IMR-90 (cell line): ENCODE measurements around the gene CPLX4. TPM values are rescaled to one million over a fixed set of nuclear protein-coding genes. Genes with fewer than 3 reads are reported as not detected.

Source experiments
- ATAC-seq: fragments of 200-7000 bp; cut with Tn5 transposase; 2 replicates; pipeline ENCODE4 v1.9.1; 2020; ENCODE audit warnings: low read depth, mild to moderate bottlenecking, moderate library complexity
- BruUV-seq: library from RNA; stranded (reverse); fragments of 400-500 nt; replicated peaks from 2 replicates; lab custom pipeline; 2021; lab: Mats Ljungman, UMichigan
- CTCF ChIA-PET: fragments of 300-600 bp; formaldehyde crosslinking; extraction: SDS; loops from one replicate; lab custom pipeline; 2021; ENCODE audit warnings: antibody characterized with exemption; lab: Yijun Ruan, JAX
- POLR2A ChIA-PET: fragments of 300-600 bp; sonication (Branson Sonifier 250); formaldehyde crosslinking; loops from one replicate; lab custom pipeline; 2022; ENCODE audit warnings: antibody characterized with exemption; ENCODE audit not compliant: unreplicated experiment; lab: Charles Lee
- DNase-seq: peaks from one replicate; pipeline ENCODE4 v3.0.0; 2013
- H2AFZ ChIP-seq: replicated peaks from 2 replicates; pipeline ENCODE3; 2013; ENCODE audit warnings: low read length, mild to moderate bottlenecking; ENCODE audit not compliant: poor library complexity
- H2AK5ac ChIP-seq: 2 replicates; pipeline ENCODE4 v1.6.1; 2013; ENCODE audit warnings: low read depth, low read length, inconsistent platforms
- H2AK9ac ChIP-seq: replicated peaks from 2 replicates; pipeline ENCODE3; 2013; ENCODE audit warnings: mild to moderate bottlenecking, low read depth, low read length, moderate library complexity; ENCODE audit not compliant: poor library complexity
- H2BK120ac ChIP-seq: 2 replicates; pipeline ENCODE4 v1.6.1; 2013; ENCODE audit warnings: low read depth, low read length, inconsistent platforms
- H2BK15ac ChIP-seq: 3 replicates; pipeline ENCODE4 v1.6.1; 2013; ENCODE audit warnings: low read depth, low read length, inconsistent platforms
- H2BK20ac ChIP-seq: 2 replicates; pipeline ENCODE4 v1.6.1; 2013; ENCODE audit warnings: low read depth, mild to moderate bottlenecking, inconsistent platforms, low read length, moderate library complexity
- H2BK5ac ChIP-seq: 2 replicates; pipeline ENCODE4 v1.6.1; 2013; ENCODE audit warnings: mild to moderate bottlenecking, low read depth, low read length, inconsistent platforms; ENCODE audit not compliant: poor library complexity, severe bottlenecking
- H3K14ac ChIP-seq: replicated peaks from 2 replicates; pipeline ENCODE4 v1.6.1; 2013; ENCODE audit warnings: low read depth, low read length, inconsistent platforms
- H3K18ac ChIP-seq: 2 replicates; pipeline ENCODE4 v1.6.1; 2013; ENCODE audit warnings: low read depth, low read length, control low read depth
- H3K23ac ChIP-seq: 2 replicates; pipeline ENCODE4 v1.6.1; 2013; ENCODE audit warnings: low read depth, low read length, inconsistent platforms
- H3K27ac ChIP-seq: 2 replicates; pipeline ENCODE4 v1.5.1; 2013; ENCODE audit warnings: mild to moderate bottlenecking, control low read depth, low read length; ENCODE audit not compliant: insufficient read depth
- H3K27me3 ChIP-seq: 2 replicates; pipeline ENCODE4 v1.6.1; 2013; ENCODE audit warnings: low read length; ENCODE audit not compliant: control insufficient read depth, insufficient read depth
- H3K36me3 ChIP-seq: 2 replicates; pipeline ENCODE4 v1.6.1; 2013; ENCODE audit warnings: low read length, mixed read lengths; ENCODE audit not compliant: control insufficient read depth, insufficient read depth
- H3K4ac ChIP-seq: 2 replicates; pipeline ENCODE4 v1.6.1; 2013; ENCODE audit warnings: low read depth, low read length, inconsistent platforms
- H3K4me1 ChIP-seq: 2 replicates; pipeline ENCODE4 v1.6.1; 2013; ENCODE audit warnings: low read length, mixed read lengths; ENCODE audit not compliant: control insufficient read depth, insufficient read depth
- H3K4me2 ChIP-seq: 2 replicates; pipeline ENCODE4 v1.6.1; 2013; ENCODE audit warnings: low read depth, mild to moderate bottlenecking, control low read depth, low read length, moderate library complexity
- H3K4me3 ChIP-seq: 2 replicates; pipeline ENCODE4 v1.5.1; 2013; ENCODE audit warnings: low read depth, mild to moderate bottlenecking, control low read depth, low read length, moderate library complexity; ENCODE audit not compliant: insufficient read depth
- H3K56ac ChIP-seq: 2 replicates; pipeline ENCODE4 v1.6.1; 2013; ENCODE audit warnings: low read length, inconsistent platforms; ENCODE audit not compliant: insufficient read depth; ENCODE audit errors: extremely low read depth
- H3K79me1 ChIP-seq, 2 experiments: 2 replicates each; pipeline ENCODE4 v1.6.1; 2013; ENCODE audit warnings: low read length in 2 of 2, inconsistent platforms in 1 of 2, low read depth in 1 of 2
- H3K9ac ChIP-seq: 2 replicates; pipeline ENCODE4 v1.6.1; 2013; ENCODE audit warnings: low read depth, low read length, control low read depth
- H3K9me1 ChIP-seq: 2 replicates; pipeline ENCODE4 v1.6.1; 2013; ENCODE audit warnings: low read length, inconsistent platforms; ENCODE audit not compliant: insufficient read depth
- H3K9me3 ChIP-seq: 2 replicates; pipeline ENCODE4 v1.6.1; 2013; ENCODE audit warnings: low read length; ENCODE audit not compliant: control insufficient read depth, insufficient read depth
- H4K20me1 ChIP-seq: 2 replicates; pipeline ENCODE4 v1.6.1; 2013; ENCODE audit warnings: low read length, inconsistent platforms; ENCODE audit not compliant: insufficient read depth
- H4K5ac ChIP-seq: 2 replicates; pipeline ENCODE4 v1.6.1; 2013; ENCODE audit warnings: mild to moderate bottlenecking, low read depth, low read length, control low read depth
- H4K8ac ChIP-seq, 2 experiments: 2 replicates each; pipeline ENCODE4 v1.6.1; 2013; ENCODE audit warnings: low read depth in 2 of 2, low read length in 2 of 2, control low read depth in 1 of 2, inconsistent platforms in 1 of 2
- H4K91ac ChIP-seq: 2 replicates; pipeline ENCODE4 v1.6.1; 2013; ENCODE audit warnings: low read depth, low read length, inconsistent platforms; ENCODE audit not compliant: insufficient read depth
- CHD1 ChIP-seq: IDR thresholded peaks from 2 replicates; pipeline ENCODE4 v1.6.1; 2012; ENCODE audit warnings: low read depth, low read length, improper control_type of control experiment
- FOS ChIP-seq: fragments of 150-350 bp; IDR thresholded peaks from 2 replicates; pipeline ENCODE4 v1.6.1; 2016; ENCODE audit warnings: low read depth, low read length
- MAFK ChIP-seq: IDR thresholded peaks from 2 replicates; pipeline ENCODE4 v1.6.1; 2012; ENCODE audit warnings: low read depth, low read length, improper control_type of control experiment
- MAZ ChIP-seq: IDR thresholded peaks from 2 replicates; pipeline ENCODE4 v1.6.1; 2012; ENCODE audit warnings: low read depth, mild to moderate bottlenecking, low read length, improper control_type of control experiment, moderate library complexity, borderline replicate concordance
- MXI1 ChIP-seq: IDR thresholded peaks from 2 replicates; pipeline ENCODE4 v1.6.1; 2012; ENCODE audit warnings: low read depth, mild to moderate bottlenecking, low read length, moderate library complexity, borderline replicate concordance
- POLR2A ChIP-seq: IDR thresholded peaks from 2 replicates; pipeline ENCODE4 v1.6.1; 2012; ENCODE audit warnings: mild to moderate bottlenecking, low read depth, low read length
- USF2 ChIP-seq: fragments of 150-350 bp; IDR thresholded peaks from 2 replicates; pipeline ENCODE4 v1.6.1; 2017; ENCODE audit warnings: mild to moderate bottlenecking, antibody characterized with exemption, low read length, low read depth
- WGBS, 2 experiments: methylation state at CpG; one replicate each; pipeline versions ENCODE4 v1.1.5 to v1.1.7; 2013; ENCODE audit warnings: missing lambda C conversion rate in 2 of 2; ENCODE audit not compliant: insufficient read length in 1 of 2; ENCODE audit errors: extremely low coverage in 2 of 2; 5-methylcytosine and 5-hydroxymethylcytosine counted together
- dilution Hi-C: fragments of 300-500 bp; cut with HindIII; formaldehyde crosslinking; loops from one replicate; pipeline ENCODE4 v1.14.3; 2018; ENCODE audit warnings: low sequenced_read_pairs; ENCODE audit not compliant: unreplicated experiment
- in situ Hi-C: fragments of 300-500 bp; cut with MboI; formaldehyde crosslinking; loops from 3 replicates; pipeline ENCODE4 v1.14.3; 2019; ENCODE audit warnings: low sequenced_read_pairs, inconsistent platforms, mixed read lengths
- intact Hi-C: fragments of 100-400 bp; cut with micrococcal nuclease; formaldehyde crosslinking; loops from 2 replicates; pipeline ENCODE4 v1.10.0; 2022
- polyA plus RNA-seq, 3 experiments: library from polyadenylated mRNA; depleted of rRNA; stranded (reverse); fragments of >200 nt; gene quantifications; 2 replicates each; pipeline ENCODE4 v1.2.3, GENCODE V29; 2012; ENCODE audit warnings: low replicate concordance in 1 of 3
- total RNA-seq: library from RNA; depleted of rRNA; stranded (reverse); fragments of >200 nt; gene quantifications from 2 replicates; pipeline ENCODE4 v1.2.3, GENCODE V29; 2012

Gene CPLX4
- total and polyA plus RNA-seq, 2 of the 4 experiments (the other 2 are of a cell fraction): not detected

- in situ Hi-C loops (no loop called here), dilution Hi-C loops (no loop called here), intact Hi-C loops (loop anchor here (5.0 kb wide), 1 partner anchor 463 kb away; no protein-coding TSS in a partner anchor)
- peak within 1 kb of the TSS; percentile 93 for H3K14ac ChIP-seq
- peak within 1 kb of the TSS; percentile 97 for H3K4ac ChIP-seq
- peak; percentile 99 for ATAC-seq
- H2BK5ac ChIP-seq: peak within 1 kb of the TSS; percentile 94
- H4K91ac ChIP-seq: peak within 1 kb of the TSS; percentile 77
- H4K8ac ChIP-seq: peak within 1 kb of the TSS; percentile 88 to 92
- H3K18ac ChIP-seq: peak within 1 kb of the TSS; percentile 86
- peak within 1 kb of the TSS; percentile 100 for H3K9ac ChIP-seq
- peak within 1 kb of the TSS; percentile 87 for H4K5ac ChIP-seq
- H3K27me3 ChIP-seq: peaks cover 6% of the 10 kb centered on the region
- CTCF ChIA-PET: interaction anchor here (0.6 to 1.5 kb wide), 4 partner anchors 8 to 44 kb away, joined by 3 to 6 read pairs (median 4); no protein-coding TSS in a partner anchor
- 0% methylated on average over 16 of the region's 76 CpGs; no CpG with 5 or more reads in 1 of the 2 experiments for WGBS, 2 experiments
- no peak within 1 kb of the TSS for H2BK20ac ChIP-seq
- H3K56ac ChIP-seq: peak within 1 kb of the TSS; percentile 91
- H3K23ac ChIP-seq: peak within 1 kb of the TSS; percentile 86
- H2AK5ac ChIP-seq: peak within 1 kb of the TSS; percentile 91
- peaks cover 19 to 34% of the 10 kb centered on the region in 2 experiments; a peak in 3 of 4 replicates for H3K79me1 ChIP-seq
- H2AFZ ChIP-seq: peak within 1 kb of the TSS; percentile 97
- H4K20me1 ChIP-seq: peaks cover 27% of the 10 kb centered on the region; the same call in 1 of the 2 replicates
- BruUV-seq: no TSS peak
- H3K27ac ChIP-seq: peak within 1 kb of the TSS; percentile 97
- peak within 1 kb of the TSS; percentile 96 for H3K4me2 ChIP-seq
- no peaks in the 10 kb centered on the region; the same call in 1 of the 2 replicates for H3K4me1 ChIP-seq
- peak within 1 kb of the TSS; percentile 99 for H2AK9ac ChIP-seq
- peak; percentile 91 for DNase-seq
- H2BK120ac ChIP-seq: peak within 1 kb of the TSS; percentile 48; the same call in 1 of the 2 replicates
- H3K9me1 ChIP-seq: no peaks in the 10 kb centered on the region
- H3K4me3 ChIP-seq: peak within 1 kb of the TSS; percentile 99
- TF ChIP-seq FOS (no peak), MXI1 (peak; percentile 11; the same call in 1 of the 2 replicates), POLR2A (peak; percentile 94), MAZ (peak; percentile 90), USF2 (peak; percentile 26; the same call in 1 of the 2 replicates), MAFK (no peak), CHD1 (peak; percentile 88; the same call in 1 of the 2 replicates)
- peaks cover 7% of the 10 kb centered on the region for H3K36me3 ChIP-seq
- POLR2A ChIA-PET: no interaction called here
- no peak within 1 kb of the TSS for H2BK15ac ChIP-seq
- H3K9me3 ChIP-seq: no peaks in the 10 kb centered on the region
Measured at GRCh38 chr18:59358712-59359575, 40.5 kb upstream of the CPLX4 start, which contains the start of gene LMAN1. LMAN1 (minus strand) TSS chr18:59359265; CDS start chr18:59359244, 21 bp downstream.
